GM18870 (cell line): ENCODE data around the gene TNIP1.

ENCODE experiments used
- ATAC-seq: cut with Tn5 transposase; IDR thresholded peaks from one replicate; pipeline ENCODE4 v1.9.1; 2021; ENCODE audit warnings: moderate library complexity; ENCODE audit not compliant: unreplicated experiment

TNIP1 gene

GRCh38 chr5:151067632-151068432 is 13.0 kb downstream of the TNIP1 start:
- peak; percentile 15 for ATAC-seq

DNA sequence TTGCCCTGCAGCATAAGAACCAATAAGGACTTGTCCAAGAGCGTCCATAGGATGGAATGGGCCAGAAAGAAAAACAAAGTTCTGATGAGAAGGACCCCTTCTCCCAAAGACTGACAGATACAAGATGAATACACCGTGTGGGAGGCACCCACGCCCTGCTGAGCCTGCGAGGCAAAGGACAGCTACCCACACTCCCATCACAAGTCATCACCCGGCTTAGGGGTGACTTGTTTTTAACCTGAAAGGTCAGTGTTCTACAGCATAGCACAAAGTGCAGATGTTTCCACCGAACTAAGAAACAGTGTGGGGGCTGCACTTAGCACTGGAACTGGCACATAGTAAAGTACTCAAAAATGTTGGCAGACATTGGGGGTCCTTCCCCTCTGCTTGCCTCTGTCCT is 13.9 kb downstream of the TNIP1 start:
- no peak for ATAC-seq

GRCh38 chr5:151065609-151066008 is 15.2 kb downstream of the TNIP1 start:
- no peak for ATAC-seq

DNA sequence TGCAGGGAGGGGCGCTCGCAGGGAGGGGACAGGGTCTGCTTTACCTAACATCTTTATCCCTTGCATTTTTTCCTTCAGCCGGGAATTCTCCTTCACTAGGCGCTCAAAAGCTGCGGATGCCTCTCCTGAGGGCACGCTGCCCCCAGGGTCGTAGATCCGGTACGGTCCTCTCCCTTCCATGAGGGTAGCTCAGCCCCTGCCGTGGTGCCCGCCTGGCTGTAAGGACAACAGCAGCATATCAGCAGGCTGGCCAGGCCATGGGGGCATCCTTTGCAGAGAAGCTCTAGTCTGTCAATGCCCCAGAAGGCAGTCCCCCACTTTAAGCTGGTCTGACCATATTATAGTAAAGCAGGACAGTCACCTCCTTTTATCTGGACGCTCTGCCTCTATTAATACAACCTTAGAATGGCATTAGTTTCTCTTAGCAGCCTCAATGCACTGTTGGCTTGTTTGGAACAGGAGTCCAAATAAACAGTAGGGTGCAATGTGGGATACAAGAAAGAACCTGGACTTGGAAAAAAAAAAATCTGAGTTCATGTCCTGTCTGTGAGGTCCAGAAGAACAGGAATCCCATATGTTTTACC is 15.8 kb downstream of the TNIP1 start:
- no peak for ATAC-seq

DNA sequence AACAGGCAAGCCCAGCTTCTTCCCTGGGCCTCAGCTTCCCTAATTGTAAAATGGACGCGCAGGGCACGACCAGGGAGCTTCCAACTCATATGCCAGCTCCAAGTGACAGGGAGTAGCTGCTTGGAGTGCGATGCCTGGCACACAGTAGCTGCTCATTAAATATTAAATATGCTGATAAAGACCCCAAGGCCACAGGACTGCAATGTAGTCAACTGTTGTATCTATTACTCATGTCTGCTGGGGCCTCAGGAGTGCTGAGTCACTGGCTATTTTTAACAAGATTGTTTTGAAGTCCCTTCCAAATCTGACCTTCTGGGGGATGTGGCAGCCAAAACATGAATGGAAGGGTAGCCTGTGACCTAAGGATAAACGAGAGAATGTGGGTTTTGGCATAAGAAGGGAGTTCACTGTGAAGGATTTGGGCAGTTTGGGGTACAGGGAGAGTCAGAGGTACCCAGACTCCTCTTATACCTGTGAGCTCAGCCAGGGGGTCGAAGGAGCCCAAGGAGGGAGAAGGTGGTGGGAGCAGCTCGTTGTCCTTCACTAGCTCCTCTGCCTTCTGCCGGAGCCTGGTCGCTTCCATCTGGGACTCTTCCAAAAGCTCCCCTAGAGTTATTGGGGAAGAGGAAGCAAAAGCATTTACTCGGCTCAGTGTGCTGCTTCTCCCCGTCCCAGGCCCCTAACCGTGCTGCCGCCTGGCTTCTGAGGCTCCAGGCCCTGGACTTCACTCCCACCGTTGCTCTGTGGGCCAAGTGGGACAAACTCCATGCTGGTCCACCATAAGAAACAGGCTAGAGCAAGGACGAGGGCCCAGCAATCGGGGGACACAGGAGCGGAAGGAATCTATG is 17.5 kb downstream of the TNIP1 start:
- no peak for ATAC-seq

DNA sequence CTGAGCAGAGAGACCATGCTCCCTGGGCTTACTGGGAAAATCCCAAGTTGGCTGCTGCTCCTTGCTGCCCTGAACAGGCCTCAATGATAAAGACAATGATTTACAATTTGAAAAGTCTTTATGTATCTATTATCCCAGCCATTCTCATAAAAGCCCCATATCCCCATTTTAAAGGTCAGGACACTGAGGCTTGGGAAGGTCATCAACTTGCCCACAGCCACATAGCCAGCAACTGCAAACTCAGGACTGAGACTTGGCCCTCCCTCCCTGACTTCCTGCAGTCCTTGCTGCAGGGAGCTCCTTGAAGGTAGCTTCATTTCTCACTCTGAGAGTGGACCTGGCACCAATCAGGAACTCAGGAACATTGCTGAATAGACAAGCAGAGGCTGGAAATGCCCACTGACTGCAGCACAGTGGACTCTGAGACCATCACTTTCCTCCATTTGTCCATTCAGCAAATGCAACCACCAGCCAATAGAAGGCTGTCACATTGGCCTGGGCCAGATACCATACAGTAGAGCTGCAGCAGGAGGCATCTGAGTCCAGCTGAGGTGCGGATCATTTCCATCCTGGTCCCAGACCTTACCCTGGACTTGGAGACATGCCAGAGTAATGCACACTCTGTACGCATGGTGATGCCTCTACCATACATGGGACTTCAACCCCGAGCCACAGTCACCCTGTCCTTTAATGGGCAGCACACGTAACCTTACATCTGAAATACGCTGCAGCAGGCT is 18.3 kb downstream of the TNIP1 start:
- no peak for ATAC-seq

DNA sequence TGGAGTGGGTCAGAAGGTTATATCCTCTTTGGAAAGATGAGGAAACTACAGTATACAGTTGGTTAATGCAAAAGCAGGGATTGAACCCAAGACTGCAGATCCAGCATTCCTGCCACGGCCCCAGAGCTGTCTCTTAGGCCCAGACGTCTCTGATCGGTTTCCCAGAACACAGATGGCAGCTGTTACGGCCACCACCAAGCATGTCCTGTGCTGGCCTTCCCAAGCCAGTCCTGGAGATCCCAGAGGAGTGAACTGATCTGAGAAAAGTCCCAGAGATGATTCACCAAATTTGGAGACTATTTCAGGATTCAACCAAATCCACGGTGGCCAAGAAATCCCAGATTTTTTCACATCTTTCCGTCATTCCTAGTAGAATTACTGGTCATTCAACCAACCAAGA is 20.1 kb downstream of the TNIP1 start:
- no peak for ATAC-seq

GRCh38 chr5:151058891-151059489 is 21.8 kb downstream of the TNIP1 start:
- no peak for ATAC-seq

- no peak for ATAC-seq
Measured at GRCh38 chr5:151058301-151058700, 22.5 kb downstream of the TNIP1 start.

- ATAC-seq, result no peak
Measured at GRCh38 chr5:151056379-151057325, 24.2 kb downstream of the TNIP1 start.

DNA sequence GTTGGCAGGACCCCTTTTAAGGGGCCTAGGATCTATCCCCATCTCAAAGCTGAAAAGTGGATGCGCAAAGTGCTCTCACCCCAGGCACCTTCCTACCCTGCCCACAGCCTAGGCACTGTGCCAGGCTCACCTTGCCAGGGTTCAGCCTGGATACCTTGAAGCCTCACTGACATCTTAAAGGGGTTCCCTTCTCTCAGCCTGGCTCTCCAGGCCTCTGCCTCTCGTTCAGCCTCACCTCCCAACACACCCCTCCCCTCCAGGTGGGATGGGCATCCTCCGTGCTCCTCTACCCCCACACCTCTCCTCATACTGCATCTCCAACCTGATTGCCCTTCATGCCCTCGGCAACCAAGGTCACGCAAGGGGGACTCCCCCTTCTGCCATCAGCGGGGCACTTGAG is 25.5 kb downstream of the TNIP1 start:
- no peak for ATAC-seq

GRCh38 chr5:151054709-151055108 is 26.1 kb downstream of the TNIP1 start:
- ATAC-seq, result no peak

DNA sequence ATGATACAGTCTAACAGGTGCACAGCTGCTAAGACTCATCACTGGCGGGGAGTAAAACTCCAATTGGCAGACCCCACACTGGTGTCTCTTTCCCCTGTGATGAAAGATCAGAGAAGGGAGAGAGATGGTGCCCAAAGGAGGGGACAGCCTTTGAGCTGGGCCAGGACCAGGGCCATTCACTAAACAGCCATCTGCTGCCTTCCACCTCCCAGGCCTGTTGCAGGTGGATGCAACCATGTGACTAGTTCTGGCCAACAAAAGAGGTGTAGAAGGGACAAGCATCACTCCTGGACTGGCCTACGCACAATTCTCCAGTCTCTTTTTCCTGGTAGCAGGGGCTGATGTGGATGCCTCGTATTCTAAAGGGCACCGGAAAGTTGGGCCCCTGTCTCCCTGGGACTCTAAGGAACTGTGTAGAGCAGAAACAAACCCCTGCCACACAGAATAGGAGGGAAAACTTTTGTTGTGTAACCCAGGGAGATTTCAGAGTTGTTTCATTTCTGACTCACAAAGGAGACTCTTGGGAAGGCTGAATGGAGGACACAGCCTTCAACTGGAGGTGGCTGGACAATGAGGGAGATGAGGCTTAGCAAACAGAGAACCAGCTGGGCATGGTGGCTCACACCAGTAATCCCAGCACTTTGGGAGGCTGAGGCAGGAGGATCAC is 26.9 kb downstream of the TNIP1 start:
- ATAC-seq, result no peak

- no peak for ATAC-seq
Measured at GRCh38 chr5:151052836-151053235, 28.0 kb downstream of the TNIP1 start.

- ATAC-seq, result no peak
Measured at GRCh38 chr5:151051931-151052608, 28.8 kb downstream of the TNIP1 start.

DNA sequence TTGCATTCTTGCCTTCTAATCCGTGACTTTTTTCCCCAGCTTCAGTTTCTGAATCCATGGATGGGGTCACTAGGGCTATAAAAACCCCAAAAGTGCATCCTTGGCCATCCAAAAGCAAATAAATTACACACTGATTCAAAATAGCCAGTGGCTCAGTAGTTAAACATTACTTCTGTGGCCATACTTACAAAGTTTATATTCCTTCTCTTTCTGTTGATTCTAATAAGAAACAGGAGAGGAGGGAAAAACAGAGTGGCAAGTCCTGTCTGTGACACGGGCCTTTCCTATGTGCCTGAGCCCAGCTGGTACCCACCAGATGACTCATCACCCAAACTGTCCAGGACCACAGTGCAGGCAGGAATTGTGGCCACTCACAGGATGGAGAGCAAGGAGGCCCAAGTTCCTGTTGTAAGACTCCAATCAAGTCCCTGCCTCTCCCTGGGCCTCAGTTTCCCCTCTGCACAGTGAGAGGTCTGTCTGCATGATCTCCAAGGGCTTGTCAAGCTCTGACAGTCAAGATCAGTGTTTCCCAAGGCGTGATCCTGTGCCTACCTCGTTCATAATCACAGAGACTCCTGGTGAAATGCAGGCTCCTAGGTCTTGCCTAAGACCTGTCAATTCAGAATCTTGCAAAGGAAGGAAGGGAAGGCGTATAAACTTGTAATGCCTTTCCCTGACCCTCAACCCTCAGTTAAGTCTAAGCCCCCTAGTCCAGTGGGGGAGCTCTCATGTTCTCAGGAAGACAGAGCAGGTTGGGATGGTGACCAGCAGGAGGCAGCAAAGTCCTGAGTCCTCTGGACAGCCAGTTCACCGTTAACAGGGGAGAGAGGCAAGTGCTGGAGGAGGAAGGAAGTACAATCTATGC is 29.5 kb downstream of the TNIP1 start:
- peak; percentile 76 for ATAC-seq

GRCh38 chr5:151048526-151048925 is 32.3 kb downstream of the TNIP1 start:
- ATAC-seq, result no peak
